ENCODE measurements around the gene ADAMTS3.

Gene ADAMTS3

DNA sequence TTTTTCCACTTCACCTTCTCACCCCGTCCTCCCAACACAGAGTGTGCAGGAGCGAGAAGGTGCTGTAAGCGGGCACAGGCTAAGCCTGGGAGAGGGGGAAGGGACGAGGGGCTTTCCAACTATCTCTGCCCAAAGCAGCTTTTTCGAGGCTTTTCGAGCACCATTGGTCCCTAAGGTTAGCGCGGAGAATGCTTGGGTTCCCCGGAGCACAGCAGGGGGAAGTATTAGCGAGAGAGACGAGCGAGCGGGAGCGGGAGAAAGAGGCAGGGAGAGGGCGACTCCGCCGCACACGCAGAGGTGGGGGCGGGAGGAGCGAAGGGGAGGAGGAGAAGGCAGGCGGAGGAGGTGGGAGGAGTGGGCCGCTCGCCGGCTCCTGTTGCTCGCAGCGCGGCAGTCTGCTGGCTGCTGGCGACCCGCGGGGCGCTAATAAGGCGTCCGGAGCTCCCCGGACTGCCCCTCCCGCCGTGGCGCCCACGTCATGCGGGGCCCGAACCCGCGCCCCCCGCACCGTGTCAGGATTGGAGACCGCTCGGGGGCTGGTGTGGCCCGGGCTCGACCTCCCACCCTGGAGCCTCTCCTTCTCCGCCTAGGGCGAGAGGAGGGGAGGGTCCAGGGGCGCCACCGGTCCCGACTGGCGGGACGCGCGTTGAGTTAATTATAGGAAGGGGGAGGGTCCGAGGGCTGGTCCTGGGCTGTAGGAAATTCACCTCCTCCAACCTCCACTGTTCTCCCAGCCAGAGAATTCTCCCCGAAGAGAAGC lies at the start of gene ADAMTS3:
Gene ADAMTS3 (minus strand): TSS at position 263 of the 760 bp plus-strand sequence. CDS start 459 bp downstream, outside the sequence.
- peak; percentile 83 for DNase-seq (ENCODE audit: low spot score)

GRCh38 chr4:72613959-72614358 lies 44.9 kb upstream of the ADAMTS3 start:
- DNase-seq (ENCODE audit: low spot score): no peak

- no peak for DNase-seq (ENCODE audit: low spot score)
These were observed 37.7 kb upstream of the ADAMTS3 start for GRCh38 chr4:72606751-72607150.

DNA sequence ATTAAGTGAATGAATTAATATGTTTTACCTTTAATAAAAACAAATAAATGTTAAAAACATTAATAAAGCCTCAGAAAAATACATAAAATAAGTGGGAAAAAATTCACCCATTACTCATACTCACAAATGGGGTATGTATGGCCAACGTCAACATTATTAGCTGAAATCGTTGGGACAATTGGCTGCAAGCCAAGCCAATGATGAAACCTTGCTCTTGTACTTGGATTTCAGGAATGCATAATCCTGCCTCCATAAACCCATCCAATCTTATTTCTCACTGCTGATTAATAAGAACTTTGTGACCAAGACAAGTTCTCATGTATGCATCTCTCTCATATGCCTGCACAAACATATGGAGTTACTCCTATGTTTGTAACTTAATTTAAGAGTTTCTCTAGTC lies 35.3 kb upstream of the ADAMTS3 start:
- no peak for DNase-seq (ENCODE audit: low spot score)

GRCh38 chr4:72602396-72603376 lies 33.7 kb upstream of the ADAMTS3 start:
- no peak for DNase-seq (ENCODE audit: low spot score)

DNA sequence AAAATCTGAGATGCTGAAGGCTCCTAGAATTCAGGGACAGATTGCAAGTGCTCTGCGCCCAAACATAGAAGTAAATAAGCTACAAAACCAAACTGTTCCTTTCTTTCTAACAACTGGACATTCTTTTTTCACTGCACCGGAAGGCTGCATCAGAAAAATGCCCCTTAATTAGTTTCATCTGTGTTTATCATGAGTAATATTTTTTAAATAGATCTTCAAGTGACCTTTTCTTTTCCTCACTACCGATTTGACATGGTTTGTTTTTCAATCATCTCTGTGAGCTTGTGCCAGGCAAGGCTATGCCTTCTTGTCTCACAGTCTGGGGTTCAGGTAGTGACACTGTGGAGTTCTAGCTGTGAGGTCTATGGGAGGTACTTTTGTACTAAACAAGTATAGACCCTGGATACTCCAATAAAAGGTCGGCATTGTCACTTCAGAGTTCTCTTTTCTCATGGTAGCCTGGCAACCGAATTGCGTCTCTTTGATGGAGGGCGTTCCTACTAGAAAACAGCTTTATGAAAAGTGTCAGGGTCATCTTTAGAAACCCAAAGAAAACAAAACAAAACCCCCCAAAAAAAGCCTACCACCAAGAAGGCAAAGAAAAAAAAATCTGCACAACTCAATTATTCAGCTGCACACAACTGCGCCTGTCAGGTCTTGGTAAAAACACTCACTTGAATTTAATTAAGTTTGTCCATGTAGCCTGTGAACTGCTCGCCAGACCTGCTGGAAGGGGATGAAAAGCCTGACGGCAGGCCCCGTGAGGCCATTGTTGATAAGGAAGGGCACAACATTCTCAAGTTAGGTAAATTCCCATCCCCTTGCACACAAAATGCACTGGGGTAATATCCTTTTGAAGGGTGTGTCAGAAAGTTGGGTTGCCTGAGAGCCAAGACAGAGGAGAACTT lies 22.8 kb upstream of the ADAMTS3 start:
- DNase-seq (ENCODE audit: low spot score): no peak

- DNase-seq (ENCODE audit: low spot score): no peak
These were observed 18.3 kb upstream of the ADAMTS3 start for GRCh38 chr4:72587334-72587733.

- DNase-seq (ENCODE audit: low spot score): no peak
These were observed 13.8 kb upstream of the ADAMTS3 start for GRCh38 chr4:72582853-72583252.

GRCh38 chr4:72577211-72577610 lies 8.2 kb upstream of the ADAMTS3 start:
- DNase-seq (ENCODE audit: low spot score): no peak

- DNase-seq (ENCODE audit: low spot score): no peak
These were observed 2.3 kb upstream of the ADAMTS3 start for GRCh38 chr4:72571337-72571736.

DNA sequence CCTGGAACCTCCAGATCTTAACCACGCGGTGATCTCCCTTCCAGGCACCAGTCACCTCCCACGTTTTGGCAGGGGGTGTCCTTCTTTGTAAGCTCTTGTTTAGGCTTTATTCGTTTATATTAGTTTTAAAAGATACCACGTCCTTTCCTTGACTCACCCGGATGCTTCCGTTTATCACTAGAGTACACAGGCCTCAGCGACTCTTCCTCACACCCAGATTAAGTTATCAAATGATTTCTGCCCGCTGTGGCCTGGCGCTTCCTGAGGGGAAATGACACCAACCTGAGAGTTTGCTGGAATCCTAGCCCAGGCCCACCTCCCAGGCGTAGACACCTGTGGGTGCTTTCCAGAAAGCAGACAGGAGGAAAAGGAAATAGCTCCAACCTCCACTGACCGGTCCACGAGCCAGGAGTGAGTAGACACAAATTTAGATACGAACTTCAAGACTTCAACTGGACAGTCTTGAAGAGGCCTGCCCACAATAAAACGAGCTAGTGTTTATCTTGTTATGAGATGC lies 756 bp upstream of the ADAMTS3 start:
- no peak for DNase-seq (ENCODE audit: low spot score)

DNA sequence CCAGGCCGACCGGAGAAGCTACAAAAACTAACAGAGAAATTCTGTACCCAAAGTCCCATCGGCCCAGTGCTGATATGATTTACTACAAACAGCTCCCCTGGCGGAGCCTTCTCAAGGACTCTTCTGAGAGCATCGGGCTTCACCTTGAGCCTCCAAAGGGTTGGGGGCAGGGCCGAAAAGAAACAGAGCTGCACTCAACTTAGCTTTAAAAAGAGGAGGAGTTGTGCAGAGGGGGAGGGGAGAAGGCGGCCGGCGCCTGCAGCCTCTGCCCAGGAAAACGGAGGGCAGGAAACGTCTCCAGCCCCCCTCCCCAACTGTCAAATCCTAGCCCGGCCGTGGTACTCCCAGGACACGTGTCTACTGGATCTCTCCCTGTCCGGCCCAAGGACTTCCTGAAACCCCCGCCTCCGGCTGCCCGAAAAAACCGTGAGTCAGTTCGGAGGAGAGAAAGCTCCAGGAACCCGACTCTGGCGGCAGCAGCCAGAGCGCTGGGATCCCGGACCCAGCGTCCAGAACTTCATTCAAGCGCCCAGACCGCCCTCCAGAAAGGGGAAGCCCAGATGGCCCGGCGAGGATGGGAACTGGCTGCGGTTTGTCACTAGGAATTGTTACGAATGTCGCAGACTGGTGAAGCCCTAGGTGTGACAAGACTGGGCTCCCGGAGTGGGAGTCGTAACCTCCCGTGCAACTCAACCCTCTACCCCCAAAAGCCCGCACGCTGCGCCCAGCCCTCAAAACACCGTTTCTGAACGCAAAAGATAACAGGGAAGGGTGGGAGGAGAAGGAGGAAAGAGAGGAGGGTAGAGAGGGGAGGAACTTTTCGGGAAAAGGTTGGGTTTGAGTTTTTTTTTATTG lies 973 bp downstream of the ADAMTS3 start:
- peak; percentile 47 for DNase-seq (ENCODE audit: low spot score)

DNA sequence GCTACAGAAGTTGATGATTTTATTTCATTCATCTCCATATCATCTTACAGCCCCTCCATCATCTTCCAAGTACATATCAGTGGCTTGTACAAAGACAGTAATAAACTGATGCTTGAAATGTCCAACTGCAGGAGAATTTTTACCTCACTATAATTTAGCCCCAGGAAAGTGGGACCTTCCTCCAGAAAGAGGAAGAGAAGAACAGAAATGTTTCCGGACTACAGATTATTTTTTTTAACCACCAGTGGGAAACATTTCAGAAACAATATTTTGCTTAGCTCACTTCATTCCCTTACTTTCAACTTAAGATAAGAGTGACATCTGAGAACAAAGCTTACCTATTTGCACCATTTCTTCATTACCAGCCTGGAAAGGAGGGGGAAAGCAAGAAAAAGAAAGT lies 2.0 kb downstream of the ADAMTS3 start:
- no peak for DNase-seq (ENCODE audit: low spot score)

DNA sequence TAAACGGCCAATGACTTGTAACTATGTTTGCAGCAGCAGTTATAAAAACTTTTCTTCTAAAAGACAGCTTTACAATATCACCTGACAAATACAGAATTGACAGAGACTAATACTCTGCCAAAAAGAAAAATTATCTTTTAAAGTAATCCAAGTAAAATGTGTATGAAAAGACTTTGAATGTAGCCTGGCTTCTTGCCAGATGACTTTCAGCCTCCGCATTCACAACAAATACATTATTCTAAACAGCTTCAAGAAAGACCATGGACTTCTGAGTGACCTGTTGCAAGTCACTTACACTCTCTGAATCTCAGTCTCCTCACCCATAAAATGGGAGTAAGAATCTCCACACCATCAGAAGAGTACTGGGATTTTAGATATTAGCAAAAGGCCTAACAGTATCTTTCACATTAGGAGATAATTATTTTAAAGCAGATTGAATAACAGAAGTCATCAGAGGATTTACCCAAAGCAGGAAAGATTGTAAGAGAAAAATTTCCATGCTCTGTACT lies 2.5 kb downstream of the ADAMTS3 start:
- DNase-seq (ENCODE audit: low spot score): no peak

DNA sequence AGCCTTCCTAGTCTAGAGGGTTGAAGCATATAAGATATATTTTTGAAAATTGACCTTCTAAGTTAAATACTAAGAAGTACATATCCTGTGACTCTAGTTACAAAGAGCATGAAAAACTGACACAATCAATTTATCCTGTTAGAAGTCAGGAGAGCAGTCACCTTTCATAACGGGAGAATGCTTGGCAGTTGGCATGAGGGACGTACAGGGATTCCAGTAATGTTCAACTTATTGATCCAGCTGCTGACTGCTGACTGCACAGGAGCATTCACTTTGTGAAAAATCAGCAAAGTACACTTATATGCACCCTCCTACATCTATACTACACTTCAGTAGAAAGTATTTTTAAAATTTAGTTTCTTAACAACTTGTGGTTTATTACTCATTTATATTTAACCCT lies 4.2 kb downstream of the ADAMTS3 start:
- DNase-seq (ENCODE audit: low spot score): no peak

DNA sequence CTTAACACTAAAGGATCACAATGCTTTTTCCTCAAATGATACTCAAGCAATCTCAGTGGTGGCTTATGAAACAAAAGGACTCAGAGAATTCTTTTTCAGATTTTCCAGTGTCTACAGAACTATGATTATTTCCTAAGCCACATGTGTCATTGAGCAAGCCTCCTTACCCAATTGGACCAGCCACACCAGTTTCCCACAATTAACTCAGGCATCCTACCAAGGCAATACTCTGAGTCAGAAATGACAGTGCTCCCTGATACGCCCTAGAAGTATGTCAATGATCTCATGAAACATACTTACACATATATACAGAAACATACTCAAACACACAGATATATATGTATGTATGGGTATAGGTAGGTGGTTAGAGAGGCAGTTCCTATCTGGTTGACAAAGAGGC lies 4.8 kb downstream of the ADAMTS3 start:
- no peak for DNase-seq (ENCODE audit: low spot score)

GRCh38 chr4:72558655-72559054 lies 10.4 kb downstream of the ADAMTS3 start:
- no peak for DNase-seq (ENCODE audit: low spot score)

- no peak for DNase-seq (ENCODE audit: low spot score)
These were observed 12.0 kb downstream of the ADAMTS3 start for GRCh38 chr4:72557021-72557420.

DNA sequence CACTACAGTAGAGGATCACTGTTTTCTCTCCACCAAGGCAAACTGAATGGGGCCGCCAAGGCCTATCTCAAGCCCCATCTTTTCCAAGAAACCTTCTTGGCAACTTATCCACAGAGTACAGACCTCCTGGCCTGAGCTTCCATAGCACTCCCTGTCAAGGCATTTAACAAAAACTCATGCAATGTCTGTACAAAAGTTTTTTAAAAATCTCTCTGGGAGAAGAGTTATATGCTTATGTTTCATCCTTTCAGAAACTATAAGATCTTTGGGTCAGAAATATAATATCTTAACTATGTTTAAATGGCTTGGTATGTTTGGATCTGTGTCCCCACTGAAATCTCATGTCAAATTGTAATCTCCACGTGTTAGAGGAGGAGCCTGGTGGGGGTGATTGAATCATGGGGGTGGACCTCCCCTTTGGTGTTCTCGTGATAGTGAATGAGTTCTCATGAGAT lies 13.6 kb downstream of the ADAMTS3 start:
- DNase-seq (ENCODE audit: low spot score): no peak

DNA sequence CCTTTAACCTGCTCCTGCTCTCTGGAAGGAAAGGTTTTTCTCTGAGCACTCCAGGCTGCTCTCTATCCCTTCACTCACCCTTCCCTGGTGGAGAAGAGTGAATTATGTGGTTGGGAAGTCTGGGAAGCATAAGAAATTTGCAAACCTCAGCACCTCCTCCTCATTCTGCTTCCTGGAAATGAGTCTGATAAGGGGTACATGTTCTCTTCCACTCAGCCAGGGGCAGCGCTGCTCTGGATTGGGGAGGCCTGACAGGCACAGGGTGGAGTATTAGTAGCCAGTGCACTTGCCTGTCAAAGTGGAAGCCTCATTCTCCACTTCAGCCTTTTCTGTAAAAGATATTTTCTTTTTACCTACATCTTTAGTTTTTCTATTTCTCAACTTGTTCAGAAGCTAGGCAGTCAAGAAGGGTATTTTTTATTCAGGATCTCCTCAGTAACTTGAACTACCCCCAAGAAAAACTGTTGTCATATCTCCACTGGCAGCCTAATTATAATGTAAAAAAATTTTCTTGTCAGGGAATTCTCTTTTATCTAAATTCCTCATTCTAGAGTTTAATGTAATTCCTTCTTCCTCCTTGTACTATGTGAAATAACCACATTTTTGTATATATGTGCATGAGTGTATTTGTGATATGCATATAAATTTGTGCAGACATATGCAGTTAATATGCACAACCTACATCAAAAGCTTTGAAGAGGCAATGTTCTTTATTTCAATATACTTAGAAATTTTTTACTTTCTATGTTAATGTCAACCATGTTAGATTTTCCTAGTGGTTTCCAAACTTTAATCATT lies 15.3 kb downstream of the ADAMTS3 start:
- no peak for DNase-seq (ENCODE audit: low spot score)

Measured in D341Med (cell line).